Germinal center (tissue), 1 donor: Measurements from ENCODE around the gene RTL1.

Source experiments
- DNase-seq: peaks from one replicate; pipeline ENCODE4 v3.0.0; 2012; ENCODE audit warnings: mixed read lengths, low spot score

The RTL1 gene

DNA sequence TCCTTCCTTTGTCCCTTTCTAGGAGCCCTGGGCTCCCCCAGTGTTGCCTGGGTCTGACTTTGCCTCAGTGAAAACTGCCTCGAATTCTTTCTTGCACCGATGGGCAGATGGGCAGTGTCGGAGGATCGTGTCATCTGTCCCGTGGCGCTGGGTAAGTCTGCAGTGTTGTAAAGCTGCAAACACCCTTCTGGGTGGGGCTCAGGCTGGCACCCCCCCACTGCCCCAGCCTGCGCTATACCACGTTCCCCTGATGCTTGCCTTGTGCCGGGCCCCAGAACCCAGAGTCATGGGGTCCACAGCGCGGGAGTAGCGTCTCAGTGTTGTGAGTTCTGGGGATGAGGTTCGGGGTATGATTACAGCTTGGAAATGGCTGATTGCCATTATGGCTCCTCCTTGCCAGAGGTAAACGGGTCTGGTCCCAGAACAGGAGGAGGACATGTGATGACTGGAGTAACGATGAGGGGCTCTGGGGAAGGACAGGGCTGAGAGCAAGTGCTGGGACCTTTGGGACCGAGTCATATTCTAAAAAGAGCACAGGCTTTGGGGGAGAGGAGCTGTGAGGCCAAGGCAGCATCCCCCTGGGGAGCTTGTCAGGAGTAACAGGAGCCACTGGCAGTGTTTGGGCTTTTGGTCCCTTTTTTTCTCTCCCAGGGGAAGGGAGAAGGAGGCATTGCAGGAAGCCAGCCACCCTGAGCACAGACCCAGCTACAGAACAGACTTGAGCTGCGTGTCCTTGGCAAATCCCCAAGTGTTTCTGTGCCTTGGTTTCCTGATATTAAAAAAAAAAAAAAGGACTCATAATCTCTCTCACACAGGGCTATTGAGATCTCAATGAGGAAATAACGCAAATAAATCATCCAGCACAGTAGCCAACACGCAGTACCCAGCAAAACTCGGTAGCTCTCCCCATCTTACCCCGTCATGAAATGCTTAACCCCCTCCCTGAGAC lies 4.3 kb downstream of the RTL1 start:
- DNase-seq: no peak

DNA sequence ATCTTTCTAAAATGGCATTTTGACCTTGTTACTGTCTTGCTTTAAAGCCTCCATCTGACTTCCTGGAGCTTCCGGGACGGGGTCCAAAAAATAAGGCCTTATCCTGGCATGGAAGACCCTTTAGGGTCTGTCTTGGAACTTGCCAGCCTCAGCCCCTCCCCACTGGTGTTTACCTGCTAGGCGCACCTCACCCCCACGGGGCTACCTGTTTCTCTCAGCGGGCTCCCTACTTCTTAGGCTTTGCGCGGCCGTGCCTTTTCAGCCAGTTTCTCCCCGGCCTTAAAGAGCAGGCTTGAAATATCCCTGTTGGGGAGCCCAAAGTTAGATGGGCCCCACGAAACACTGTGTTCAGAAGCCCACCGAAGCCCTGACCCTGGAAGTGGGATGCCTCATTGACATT lies 5.1 kb downstream of the RTL1 start:
- DNase-seq: no peak

DNA sequence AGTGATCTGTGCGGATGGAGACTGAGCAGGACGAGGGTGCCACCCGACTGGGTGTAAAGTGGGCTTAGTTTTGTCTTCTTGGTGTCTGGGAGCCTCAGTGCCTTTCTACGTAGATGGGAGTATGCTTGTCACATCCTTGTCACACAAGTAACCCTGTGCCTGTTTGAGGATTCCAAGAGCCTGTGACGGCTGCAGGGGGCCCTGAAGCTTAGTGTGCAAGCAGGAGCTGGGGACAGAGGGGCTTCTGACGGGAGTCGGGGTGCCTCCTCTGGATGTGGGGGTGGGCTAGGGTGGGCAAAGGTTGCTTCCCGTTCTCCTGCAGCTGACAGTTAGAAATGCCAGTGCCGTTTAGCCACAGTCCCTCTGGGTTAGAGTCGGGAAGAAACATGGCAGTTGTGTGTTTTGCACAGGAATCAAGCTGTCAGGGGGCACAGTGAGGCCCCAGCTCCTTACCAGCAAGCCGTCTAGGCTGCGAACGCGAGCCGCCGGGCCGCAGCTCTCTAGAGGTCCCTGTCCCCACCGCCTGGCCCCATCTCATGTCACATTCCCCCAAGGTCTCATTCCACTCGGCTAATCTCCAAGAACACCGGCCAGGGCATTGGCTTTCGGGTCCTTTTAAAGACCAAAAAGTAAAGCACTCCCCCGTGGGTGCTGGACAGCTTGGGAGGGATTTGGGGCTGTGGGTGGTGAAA lies 7.0 kb downstream of the RTL1 start:
- no peak for DNase-seq

DNA sequence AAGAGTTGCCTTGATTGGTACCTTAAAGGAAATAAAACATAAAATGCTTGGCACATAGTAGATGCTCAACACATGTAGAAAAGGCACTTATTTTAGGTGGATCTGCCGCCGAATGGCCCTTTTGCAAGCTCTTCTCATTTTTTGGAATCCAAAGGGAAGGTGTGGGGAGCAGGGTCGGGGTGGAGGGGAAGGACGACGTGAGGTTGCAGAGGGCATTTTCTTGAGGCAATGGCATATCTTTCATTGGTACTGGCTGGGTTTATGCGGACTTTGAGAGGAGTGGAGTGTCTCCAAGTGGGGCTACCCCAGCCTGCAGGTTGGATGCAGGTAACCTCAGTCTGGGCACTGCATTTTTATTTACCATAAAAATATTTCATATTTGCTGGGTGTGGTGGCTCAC lies 8.1 kb downstream of the RTL1 start:
- DNase-seq: no peak

DNA sequence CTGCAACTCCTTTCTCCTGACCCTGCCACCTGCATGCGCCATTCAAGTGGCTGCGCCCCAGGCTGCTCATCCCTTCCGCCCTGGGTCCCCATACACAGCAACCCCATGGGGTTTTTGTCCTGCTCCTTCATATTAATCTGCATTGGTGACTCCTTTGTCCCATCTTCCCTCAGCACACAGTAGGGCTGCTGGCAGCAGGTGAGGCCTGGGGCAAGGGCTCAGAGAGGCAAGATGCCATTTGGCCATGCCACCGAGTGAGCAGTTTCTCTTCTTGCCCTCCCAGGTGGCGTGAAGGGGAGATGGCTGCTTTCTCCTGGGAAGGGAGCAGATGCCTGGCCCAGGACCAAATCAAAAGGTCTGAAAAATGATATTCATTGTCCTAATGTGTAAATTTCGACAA lies 9.1 kb downstream of the RTL1 start:
- DNase-seq: no peak

DNA sequence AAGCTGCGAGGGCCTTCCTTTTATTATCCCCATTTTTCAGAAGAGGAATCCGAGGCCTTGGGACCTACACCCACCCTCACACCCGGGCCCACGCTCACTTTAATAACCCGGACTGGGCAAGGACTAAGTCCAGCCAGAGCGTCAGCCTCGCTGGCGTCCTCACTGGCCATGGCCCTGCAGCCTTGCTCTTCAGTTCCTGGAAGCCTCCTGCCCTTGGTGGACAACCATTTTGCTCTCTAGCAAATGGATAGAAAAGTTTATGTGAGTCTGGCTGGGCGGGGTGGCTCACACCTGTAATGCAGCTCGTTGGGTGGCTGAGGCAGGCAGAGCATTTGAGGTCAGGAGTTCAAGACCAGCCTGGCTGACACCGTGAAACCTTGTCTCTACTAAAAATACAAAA lies 9.8 kb downstream of the RTL1 start:
- DNase-seq: no peak

DNA sequence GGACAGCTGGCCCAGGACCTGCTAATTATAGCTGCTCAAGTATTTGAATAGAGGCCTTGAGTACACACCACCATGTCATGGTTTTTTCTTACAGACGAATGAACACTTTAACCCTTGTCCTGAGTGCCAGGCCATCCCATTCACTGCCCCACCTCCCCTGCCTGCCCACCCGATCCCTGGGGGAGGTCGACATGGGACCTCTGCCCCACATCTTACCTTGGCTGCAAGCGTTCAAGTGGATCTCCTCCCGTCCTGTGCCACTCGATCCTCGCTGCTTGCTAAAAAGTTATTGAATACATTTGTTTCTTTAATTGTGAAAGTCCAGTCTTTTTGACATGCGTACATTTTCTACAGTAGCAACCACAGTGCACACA lies 10.3 kb downstream of the RTL1 start:
- DNase-seq: no peak

DNA sequence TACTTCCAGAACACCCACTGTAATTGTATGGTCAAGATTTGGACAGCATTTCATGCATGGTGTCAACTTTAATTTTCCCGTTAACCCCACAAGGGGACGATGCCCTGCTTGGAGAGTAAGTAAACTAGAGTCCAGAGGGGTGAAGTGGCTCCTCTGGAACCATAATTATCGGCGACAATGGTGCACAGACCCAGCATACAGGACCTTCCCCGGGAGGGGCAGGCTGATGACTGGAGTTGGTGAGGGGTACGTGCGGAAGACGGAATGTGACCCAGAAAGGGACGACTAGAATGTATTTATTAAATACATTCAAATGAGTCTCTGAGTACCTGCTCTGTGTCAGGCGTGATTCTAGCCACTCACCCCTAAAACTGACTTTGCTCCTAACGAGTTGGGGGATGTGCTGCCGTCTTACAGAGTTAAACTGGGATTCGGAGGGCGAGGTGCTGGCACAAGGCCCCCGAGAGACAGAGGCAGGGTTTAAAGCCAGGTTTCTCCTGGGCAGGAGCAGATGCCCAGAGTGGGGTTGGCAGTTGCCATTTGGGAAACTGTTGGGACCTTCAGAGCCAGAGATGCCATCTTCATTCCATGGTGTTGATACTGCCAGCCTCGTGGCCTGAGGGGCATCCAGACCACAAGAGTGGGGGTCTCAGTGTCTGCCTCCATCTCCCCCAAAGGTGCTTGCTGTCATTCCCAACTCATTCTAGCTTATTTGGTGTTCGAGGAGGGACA lies 10.9 kb downstream of the RTL1 start:
- DNase-seq: no peak

DNA sequence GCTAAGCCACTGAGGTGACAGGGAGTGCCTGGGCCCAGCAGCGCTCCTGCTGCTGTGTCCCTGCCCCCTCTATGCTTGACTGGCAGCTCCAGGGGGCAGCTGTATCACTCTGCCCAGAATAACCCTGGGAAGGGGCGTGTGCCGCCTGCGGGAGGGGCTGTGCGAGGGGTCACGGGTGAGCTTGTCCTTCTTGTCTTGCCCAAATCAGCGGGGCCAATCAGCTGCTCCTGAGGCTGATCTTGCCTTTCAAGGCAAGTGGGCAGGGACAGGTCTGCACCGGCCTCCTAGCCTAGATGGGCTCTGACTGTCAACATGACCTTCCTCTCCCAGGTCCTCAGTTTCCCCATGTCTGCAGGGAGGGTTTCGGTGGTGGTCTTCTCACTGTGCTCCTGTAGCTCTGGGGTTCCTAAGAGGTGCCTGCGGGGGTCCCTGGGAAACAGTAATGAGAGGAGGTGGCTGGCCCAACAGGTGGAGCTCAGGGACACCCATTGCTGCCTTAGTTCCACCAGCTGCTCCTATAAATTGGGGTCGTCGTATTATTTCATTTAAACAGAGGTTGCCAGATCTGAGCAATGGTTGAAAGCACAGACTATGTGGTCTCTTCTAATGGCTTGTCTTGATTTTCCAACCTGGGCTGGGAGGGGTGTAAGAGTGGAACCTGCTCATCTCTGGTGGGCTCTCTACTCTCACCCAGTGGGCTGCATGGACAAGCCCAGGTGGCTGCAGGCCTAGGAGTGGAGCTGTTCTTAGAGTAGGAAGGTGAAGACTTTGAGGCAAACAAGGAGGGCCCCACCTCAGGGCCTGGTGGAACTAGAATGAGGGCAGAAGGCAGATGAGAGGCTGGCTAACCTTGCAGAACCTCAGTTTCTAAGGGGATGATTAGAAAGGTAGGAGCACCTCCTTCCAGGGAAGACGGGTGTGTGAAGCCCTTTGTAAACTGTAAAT lies 11.7 kb downstream of the RTL1 start:
- DNase-seq: no peak

DNA sequence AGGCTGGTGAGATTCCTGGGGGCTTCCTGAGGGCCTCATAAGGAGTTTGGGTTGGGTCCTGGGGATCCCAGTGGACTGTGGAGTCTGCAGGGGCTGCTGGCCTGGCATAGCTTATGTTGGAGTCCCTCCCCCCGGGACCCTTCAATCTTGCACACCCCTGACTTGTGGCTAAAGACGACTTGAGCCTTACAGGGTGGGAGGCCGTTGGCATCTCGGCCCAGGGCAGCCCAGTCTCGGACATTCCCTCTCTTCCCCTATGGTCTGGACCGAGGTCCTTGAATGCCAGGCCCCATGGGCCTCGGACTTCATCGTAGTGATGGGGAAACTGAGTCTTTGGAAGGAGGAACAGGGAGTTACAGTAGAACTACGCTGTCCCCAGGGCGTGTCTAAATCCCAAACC lies 12.5 kb downstream of the RTL1 start:
- DNase-seq: no peak

DNA sequence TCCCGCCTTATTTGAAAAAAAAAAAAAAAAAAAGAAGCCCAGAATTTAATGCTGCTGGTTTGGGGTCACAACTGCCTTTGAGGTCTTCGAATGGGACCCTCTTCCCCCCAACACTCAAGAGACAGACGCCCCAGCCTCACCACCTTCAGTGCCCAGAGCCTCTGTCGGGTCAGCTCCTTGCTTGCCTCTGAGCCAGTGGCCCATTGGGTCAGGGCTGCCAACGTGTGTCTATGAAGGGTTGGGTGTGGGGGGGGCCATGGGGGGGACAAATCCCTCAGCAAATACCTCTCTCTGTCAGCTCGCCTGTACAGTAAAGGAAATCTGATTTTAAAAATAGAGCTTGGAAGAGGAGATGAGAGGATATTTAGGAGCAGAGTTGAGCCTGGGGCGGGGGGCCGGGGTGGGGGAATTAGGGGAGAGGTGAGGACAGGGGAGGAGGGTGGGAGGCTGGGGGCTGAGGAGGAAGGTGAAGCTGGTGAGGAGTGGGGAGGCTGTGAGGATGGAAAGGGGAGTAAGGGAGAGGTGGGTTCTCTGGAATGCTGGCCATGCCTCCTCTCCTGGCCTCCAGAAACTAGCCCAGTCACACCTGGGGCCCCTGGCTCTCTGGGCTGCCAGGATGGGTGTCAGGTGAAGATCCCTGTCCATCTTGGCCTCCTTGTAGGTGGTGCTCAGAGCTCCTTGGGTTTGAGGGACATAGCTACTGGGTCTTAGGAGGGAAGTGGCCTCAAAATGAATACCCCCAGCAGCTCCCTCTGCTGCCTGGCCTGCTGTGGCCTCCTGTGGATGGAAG lies 13.3 kb downstream of the RTL1 start:
- no peak for DNase-seq

DNA sequence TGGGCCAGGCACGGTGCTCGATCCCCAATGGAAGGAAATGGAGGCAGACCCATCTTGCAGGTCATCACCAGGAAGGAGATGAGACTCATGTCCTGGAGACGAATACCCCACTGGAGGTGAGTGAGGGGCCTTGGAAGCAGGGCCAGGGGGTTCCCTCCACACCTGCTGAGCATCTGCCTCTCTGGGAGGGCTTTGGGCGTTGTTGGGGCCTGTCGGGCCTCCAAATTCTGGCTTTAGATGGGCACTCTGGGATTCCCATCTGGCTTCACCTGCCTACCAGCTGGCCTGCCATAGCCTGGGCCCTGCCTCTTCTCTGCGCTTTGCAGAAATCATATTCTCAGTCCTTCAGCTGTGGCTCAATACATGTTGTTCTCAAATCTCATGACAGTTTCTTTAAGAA lies 13.9 kb downstream of the RTL1 start:
- no peak for DNase-seq

DNA sequence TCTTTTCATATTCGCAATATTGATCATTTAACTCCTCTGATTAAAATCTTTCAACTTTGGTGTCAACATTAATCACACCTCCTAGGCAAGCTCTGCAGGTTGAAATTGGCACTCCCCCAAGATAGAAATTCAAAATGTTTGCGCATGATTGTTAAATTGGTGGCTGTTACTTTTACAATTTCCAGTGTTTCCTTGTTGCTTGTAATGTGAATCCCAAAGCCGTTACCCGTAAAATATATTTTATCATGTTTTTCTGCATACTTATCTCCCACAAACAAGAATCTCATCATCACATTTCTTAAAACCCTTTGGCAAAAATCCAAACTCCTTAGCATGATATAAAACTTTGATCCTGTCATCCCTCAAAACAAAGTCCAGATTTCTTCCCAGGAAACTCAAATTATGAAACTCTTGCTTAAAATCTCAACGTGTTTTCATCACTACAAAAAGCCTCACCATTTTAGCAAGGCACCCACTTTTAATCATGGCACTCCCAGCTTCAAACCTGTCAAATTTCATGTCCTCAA lies 14.7 kb downstream of the RTL1 start:
- DNase-seq: no peak

DNA sequence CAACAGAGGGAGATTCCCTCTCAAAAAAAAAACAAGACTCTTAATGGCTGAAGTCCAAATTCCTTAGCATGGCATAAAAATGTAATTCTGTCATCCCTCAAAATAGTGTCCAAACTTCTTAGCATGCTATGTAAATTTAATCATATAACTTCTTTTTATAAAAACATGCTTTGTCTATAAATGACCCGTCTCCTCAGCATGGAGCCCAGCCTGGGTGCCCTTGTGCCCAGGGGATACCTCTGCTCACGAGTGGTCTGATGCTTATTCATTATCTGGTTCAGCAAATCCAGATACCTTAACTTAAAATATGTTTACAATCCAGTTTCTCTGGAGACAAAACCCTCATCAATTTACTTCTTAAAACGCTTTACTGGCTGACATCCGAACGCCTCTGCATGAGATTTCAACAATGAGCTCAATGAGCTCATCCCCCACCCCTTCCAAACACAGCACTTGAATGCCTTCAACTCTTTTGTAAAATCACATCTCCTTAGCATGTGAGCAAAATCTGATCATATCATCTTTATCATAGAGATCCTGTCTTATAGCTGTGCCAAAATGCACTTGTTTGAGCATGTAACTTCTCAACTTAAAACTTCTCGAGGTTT lies 15.7 kb downstream of the RTL1 start:
- no peak for DNase-seq

DNA sequence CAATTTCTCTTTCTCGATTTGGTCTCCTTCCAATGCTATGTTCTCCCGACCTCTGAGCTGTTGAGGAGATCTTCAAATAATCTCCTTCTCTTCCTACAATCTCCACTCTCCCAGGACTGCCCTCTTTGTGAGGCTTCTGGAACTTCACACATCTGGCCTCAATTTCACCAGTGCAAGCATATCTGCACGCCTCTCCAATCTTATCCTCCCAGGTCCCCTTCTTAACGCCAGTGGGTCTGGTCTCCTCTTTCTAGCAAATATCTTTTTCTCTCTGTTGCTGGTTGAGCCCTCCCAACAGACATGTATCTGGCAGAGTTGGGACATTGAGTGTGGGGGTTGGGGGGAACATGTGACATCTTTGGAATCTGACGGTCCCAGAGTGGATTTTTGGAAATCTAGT lies 17.9 kb downstream of the RTL1 start:
- no peak for DNase-seq

DNA sequence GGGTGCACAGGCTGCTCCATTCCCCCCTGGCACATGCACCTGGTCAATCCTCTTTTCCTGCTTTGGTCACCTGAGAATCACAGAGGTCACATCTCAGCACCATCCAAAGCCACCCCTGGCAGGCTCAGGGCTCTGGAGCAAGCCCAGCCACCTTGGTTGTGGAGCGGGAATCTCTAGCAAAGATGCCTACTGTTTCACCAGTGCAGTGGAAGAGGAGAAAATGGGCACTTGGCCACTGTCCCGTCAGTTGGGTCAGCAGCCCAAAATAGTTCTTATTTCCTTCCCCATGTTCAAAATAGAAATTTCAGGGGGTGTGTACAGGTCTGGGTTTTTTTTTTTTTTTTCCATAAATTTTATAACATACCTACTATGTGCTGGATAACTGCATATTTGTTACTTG lies 18.3 kb downstream of the RTL1 start:
- DNase-seq: no peak

DNA sequence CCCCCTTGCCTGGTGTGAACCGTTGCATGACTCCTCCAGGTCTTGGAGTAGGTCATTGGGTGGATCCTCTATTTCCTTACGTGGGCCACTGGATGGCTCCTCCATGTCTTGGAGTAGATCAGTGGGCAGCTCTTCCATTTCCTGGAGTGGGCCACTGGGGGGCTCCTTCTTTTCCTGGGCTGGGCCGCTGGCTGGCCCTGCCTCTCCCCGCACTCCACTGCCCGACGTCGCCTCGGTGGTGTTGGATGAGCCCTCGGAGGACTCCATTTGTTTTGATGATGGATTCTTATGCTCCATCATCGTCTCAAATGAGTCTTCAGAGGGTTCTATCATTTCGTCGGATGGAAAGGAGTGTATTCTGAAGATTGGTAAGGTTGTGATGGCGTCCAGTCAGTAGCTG lies 19.1 kb downstream of the RTL1 start:
- no peak for DNase-seq

DNA sequence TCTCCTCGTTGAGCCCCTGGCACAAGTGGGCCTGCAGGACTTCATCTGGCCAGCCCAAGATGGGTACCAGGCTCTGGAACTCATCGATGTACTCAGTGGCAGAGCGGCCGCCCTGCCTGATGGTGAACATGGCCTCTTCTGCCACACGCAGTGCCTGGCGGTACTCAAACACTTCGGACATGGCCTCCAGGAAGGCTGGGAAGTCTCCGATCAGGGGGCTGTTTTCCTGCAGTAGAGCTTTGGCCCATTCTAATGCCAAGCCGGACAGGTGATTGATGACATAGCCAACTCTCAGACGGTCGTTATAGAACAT lies 19.8 kb downstream of the RTL1 start:
- no peak for DNase-seq

DNA sequence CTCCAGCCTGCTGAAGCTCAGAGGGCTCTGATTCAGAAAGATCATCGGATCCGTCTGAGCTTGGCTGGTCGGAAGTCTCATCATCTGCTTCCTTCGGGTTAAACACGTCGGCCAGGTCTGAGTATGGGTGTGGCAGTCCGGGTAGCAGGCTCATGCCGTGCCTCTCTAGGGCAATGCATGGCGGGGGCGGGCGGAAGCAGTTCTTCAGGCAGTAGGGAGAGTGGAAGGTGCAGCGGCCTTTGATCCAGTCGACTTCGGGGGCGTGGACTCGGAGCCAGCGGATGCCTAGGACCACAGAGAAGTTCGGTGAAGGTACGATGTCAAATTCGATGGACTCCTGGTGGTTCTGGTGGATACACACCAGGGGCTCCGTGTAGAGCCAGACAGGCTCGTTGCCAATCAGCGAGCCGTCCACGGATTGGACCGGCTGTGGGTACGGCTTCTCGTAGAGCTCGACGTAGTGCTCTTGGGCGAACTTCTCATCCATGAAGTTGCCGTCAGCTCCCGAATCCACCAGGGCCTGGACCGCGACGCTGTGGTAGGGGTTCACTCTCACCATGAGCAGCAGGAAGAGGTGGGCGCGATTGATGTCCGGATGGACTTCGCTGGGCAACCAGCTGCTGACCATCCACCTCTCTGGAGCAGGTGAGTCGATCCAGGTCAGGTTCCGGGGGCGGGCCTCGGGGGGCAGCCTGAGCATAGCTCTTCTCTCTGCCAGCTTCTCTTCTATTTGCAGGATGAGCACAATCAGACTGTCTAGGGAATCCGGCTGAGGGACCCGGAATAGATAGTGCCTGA lies 20.3 kb downstream of the RTL1 start:
- DNase-seq: no peak
